DND-41 (cell line): Measurements from ENCODE around the gene BCCIP.

Source experiments
- ATAC-seq: fragments of 200-7000 bp; cut with Tn5 transposase; 3 replicates; pipeline ENCODE4 v1.9.1; 2021; ENCODE audit warnings: low read depth; ENCODE audit not compliant: insufficient read depth
- DNase-seq: peaks from one replicate; pipeline ENCODE4 v3.0.0-alpha.2; 2020
- H2AFZ ChIP-seq: 2 replicates; pipeline ENCODE4 v1.6.0; 2012; ENCODE audit warnings: low read depth, low read length
- H3K27ac ChIP-seq: 2 replicates; pipeline ENCODE4 v1.5.1; 2012; ENCODE audit warnings: low read length, inconsistent platforms
- H3K27me3 ChIP-seq: fragments of 200-600 bp; sonication (generic); 2 replicates; pipeline ENCODE4 v1.6.0; 2012; ENCODE audit warnings: low read length, mild to moderate bottlenecking, inconsistent platforms; ENCODE audit not compliant: insufficient read depth, poor library complexity
- H3K36me3 ChIP-seq: 2 replicates; pipeline ENCODE4 v1.5.1; 2012; ENCODE audit warnings: low read length, inconsistent platforms; ENCODE audit not compliant: insufficient read depth
- H3K4me1 ChIP-seq: 2 replicates; pipeline ENCODE4 v1.5.1; 2012; ENCODE audit warnings: mild to moderate bottlenecking, low read length; ENCODE audit not compliant: insufficient read depth
- H3K4me2 ChIP-seq: 2 replicates; pipeline ENCODE4 v1.6.0; 2012; ENCODE audit warnings: mild to moderate bottlenecking, moderate library complexity, low read length, inconsistent platforms; ENCODE audit not compliant: insufficient read depth
- H3K4me3 ChIP-seq, 2 experiments: fragments of 200-600 bp in 1 of 2; shearing (Covaris generic) in 1 of 2; 2 replicates each; pipeline ENCODE4 v1.5.1; 2012 to 2016; ENCODE audit warnings: inconsistent platforms in 2 of 2, low read length in 2 of 2, mild to moderate bottlenecking in 2 of 2, low read depth in 1 of 2, moderate library complexity in 1 of 2
- H3K79me2 ChIP-seq: 2 replicates; pipeline ENCODE4 v1.6.0; 2012; ENCODE audit warnings: low read length, inconsistent platforms; ENCODE audit not compliant: insufficient read depth
- H3K9ac ChIP-seq: 2 replicates; pipeline ENCODE4 v1.6.0; 2012; ENCODE audit warnings: low read depth, mild to moderate bottlenecking, inconsistent platforms, low read length, moderate library complexity
- H3K9me3 ChIP-seq: 2 replicates; pipeline ENCODE4 v1.5.1; 2012; ENCODE audit warnings: low read length, moderate library complexity, mild to moderate bottlenecking, inconsistent platforms; ENCODE audit not compliant: insufficient read depth, severe bottlenecking
- H4K20me1 ChIP-seq: 2 replicates; pipeline ENCODE4 v1.6.0; 2012; ENCODE audit warnings: low read length; ENCODE audit not compliant: insufficient read depth
- EZH2 ChIP-seq: IDR thresholded peaks from 3 replicates; pipeline ENCODE4 v1.6.1; 2012; ENCODE audit warnings: borderline replicate concordance, low read depth, mild to moderate bottlenecking, moderate library complexity, low read length, inconsistent platforms; ENCODE audit not compliant: severe bottlenecking
- TF ChIP-seq, protein P1 (sequence below): IDR thresholded peaks from 2 replicates; pipeline ENCODE4 v1.5.1; 2012; ENCODE audit warnings: borderline replicate concordance, low read length, moderate library complexity, mild to moderate bottlenecking; ENCODE audit not compliant: poor library complexity, severe bottlenecking; ENCODE audit errors: extremely low read depth

The BCCIP gene

DNA sequence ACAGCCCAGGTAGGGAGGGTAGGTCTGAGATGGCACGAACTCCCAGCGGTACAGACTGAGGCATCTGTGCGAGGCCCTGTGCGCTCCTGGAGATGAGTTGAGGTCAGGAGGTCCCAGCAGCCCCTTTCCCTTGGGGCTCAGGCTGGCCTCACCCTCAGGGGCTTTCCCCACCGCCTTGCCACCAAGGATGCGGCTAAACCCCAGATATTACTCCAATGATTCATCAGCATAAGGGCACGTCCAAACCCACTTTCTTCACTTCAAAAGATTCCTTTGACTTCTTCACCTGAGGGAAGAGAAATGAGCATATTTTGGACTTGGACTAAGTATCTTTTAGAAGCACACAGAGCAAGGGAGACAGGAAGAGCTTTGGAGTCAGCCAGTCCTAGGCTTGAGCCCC, 20.6 kb upstream of the BCCIP start:
- Histone ChIP-seq H3K79me2 (no peaks in the 10 kb centered on the region), H3K9ac (no peak overlapping the region), H3K4me3 (no peak overlapping the region), H2AFZ (no peak overlapping the region), H3K4me1 (no peaks in the 10 kb centered on the region), H3K27me3 (no peaks in the 10 kb centered on the region), H3K4me2 (no peak overlapping the region), H3K9me3 (no peaks in the 10 kb centered on the region), H3K27ac (no peak overlapping the region), H4K20me1 (no peaks in the 10 kb centered on the region), H3K36me3 (peaks cover 56% of the 10 kb centered on the region)
- ATAC-seq: no peak
- TF ChIP-seq, protein P1, sequence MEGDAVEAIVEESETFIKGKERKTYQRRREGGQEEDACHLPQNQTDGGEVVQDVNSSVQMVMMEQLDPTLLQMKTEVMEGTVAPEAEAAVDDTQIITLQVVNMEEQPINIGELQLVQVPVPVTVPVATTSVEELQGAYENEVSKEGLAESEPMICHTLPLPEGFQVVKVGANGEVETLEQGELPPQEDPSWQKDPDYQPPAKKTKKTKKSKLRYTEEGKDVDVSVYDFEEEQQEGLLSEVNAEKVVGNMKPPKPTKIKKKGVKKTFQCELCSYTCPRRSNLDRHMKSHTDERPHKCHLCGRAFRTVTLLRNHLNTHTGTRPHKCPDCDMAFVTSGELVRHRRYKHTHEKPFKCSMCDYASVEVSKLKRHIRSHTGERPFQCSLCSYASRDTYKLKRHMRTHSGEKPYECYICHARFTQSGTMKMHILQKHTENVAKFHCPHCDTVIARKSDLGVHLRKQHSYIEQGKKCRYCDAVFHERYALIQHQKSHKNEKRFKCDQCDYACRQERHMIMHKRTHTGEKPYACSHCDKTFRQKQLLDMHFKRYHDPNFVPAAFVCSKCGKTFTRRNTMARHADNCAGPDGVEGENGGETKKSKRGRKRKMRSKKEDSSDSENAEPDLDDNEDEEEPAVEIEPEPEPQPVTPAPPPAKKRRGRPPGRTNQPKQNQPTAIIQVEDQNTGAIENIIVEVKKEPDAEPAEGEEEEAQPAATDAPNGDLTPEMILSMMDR: no peak
- no peak for TF ChIP-seq EZH2
- DNase-seq: no peak

GRCh38 chr10:125808047-125808446, 15.3 kb upstream of the BCCIP start:
- no peak for ATAC-seq
- DNase-seq: no peak
- no peak overlapping the region for H3K9ac ChIP-seq
- no peaks in the 10 kb centered on the region for H4K20me1 ChIP-seq
- no peaks in the 10 kb centered on the region for H3K79me2 ChIP-seq
- no peak overlapping the region for H3K27ac ChIP-seq
- no peak overlapping the region for H3K4me3 ChIP-seq
- H3K9me3 ChIP-seq: no peaks in the 10 kb centered on the region
- H3K27me3 ChIP-seq: no peaks in the 10 kb centered on the region
- H3K4me1 ChIP-seq: no peaks in the 10 kb centered on the region
- peaks cover 52% of the 10 kb centered on the region for H3K36me3 ChIP-seq
- no peak for TF ChIP-seq EZH2
- TF ChIP-seq, protein P1: no peak
- no peak overlapping the region for H2AFZ ChIP-seq
- H3K4me2 ChIP-seq: no peak overlapping the region

- peaks cover 54% of the 10 kb centered on the region; the same call in 1 of the 2 replicates for H3K36me3 ChIP-seq
- TF ChIP-seq EZH2: no peak
- TF ChIP-seq, protein P1: no peak
- H4K20me1 ChIP-seq: no peaks in the 10 kb centered on the region
- H3K4me1 ChIP-seq: no peaks in the 10 kb centered on the region
- no peak for ATAC-seq
- no peak overlapping the region for H2AFZ ChIP-seq
- H3K27me3 ChIP-seq: no peaks in the 10 kb centered on the region
- no peaks in the 10 kb centered on the region for H3K9me3 ChIP-seq
- no peak overlapping the region for H3K9ac ChIP-seq
- H3K4me3 ChIP-seq: no peak overlapping the region
- H3K79me2 ChIP-seq: no peaks in the 10 kb centered on the region
- no peak for DNase-seq
- H3K4me2 ChIP-seq: no peak overlapping the region
- no peak overlapping the region for H3K27ac ChIP-seq
These were observed 12.1 kb upstream of the BCCIP start for GRCh38 chr10:125811251-125811650.

GRCh38 chr10:125812128-125812750, 11.1 kb upstream of the BCCIP start:
- no peaks in the 10 kb centered on the region for H3K27me3 ChIP-seq
- no peaks in the 10 kb centered on the region for H3K79me2 ChIP-seq
- no peak overlapping the region for H3K4me2 ChIP-seq
- H3K36me3 ChIP-seq: peaks cover 50% of the 10 kb centered on the region; the same call in 1 of the 2 replicates
- no peaks in the 10 kb centered on the region for H4K20me1 ChIP-seq
- no peaks in the 10 kb centered on the region for H3K4me1 ChIP-seq
- no peak for TF ChIP-seq EZH2
- TF ChIP-seq, protein P1: no peak
- ATAC-seq: no peak
- no peak overlapping the region for H2AFZ ChIP-seq
- no peak overlapping the region for H3K4me3 ChIP-seq
- DNase-seq: no peak
- H3K27ac ChIP-seq: no peak overlapping the region
- no peaks in the 10 kb centered on the region for H3K9me3 ChIP-seq
- no peak overlapping the region for H3K9ac ChIP-seq
